Fibroblast of lung (primary cell): ENCODE measurements around the gene SPNS3.

Experiments
- EZH2 ChIP-seq: IDR thresholded peaks from 2 replicates; pipeline ENCODE4 v1.5.1; 2012; ENCODE audit warnings: low read length, control low read depth, mild to moderate bottlenecking; ENCODE audit errors: missing control alignments
- TF ChIP-seq, protein P1 (sequence below), 2 donors: IDR thresholded peaks in 1 of 2; conservative IDR thresholded peaks in 1 of 2; 1 replicate in 1 of 2; 2 replicates in 1 of 2; pipeline ENCODE4 v1.5.1; 2011 to 2012; ENCODE audit warnings: low read length in 2 of 2, control low read depth in 1 of 2, inconsistent platforms in 1 of 2, low read depth in 1 of 2, mild to moderate bottlenecking in 1 of 2

DNA sequence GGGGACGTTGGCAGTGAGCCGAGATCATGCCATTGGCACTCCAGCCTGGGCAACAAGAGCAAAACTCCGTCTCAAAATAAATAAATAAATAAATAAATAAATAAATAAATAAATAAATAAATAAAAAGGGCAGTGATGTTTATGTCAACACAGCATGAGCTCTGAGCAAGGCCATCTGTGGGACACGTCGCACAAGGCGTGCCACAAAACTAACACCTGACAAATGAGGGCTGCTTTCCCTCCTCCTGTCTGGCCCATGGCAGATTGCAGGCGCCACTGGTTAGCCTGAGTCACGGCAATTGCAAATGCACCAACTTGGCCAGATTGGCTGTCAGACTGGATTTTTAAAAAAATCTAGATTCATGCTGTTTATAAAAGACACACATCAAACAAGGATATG lies 25.9 kb upstream of the SPNS3 start:
- TF ChIP-seq, protein P1, sequence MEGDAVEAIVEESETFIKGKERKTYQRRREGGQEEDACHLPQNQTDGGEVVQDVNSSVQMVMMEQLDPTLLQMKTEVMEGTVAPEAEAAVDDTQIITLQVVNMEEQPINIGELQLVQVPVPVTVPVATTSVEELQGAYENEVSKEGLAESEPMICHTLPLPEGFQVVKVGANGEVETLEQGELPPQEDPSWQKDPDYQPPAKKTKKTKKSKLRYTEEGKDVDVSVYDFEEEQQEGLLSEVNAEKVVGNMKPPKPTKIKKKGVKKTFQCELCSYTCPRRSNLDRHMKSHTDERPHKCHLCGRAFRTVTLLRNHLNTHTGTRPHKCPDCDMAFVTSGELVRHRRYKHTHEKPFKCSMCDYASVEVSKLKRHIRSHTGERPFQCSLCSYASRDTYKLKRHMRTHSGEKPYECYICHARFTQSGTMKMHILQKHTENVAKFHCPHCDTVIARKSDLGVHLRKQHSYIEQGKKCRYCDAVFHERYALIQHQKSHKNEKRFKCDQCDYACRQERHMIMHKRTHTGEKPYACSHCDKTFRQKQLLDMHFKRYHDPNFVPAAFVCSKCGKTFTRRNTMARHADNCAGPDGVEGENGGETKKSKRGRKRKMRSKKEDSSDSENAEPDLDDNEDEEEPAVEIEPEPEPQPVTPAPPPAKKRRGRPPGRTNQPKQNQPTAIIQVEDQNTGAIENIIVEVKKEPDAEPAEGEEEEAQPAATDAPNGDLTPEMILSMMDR (conservative IDR thresholded peaks at IDR 0.05 in 1 of 2, IDR thresholded peaks at IDR 0.05 in 1 of 2; ENCODE audit: low read depth in 1 of 2, low read length in 2 of 2): no peak
- no peak for TF ChIP-seq EZH2
